Measurements from ENCODE around the gene OSM.

The OSM gene

GRCh38 chr22:30286331-30286730 is 19.7 kb upstream of the OSM start (continued):
- no peak for TF ChIP-seq CTCF (tag by site-specific recombination; IDR thresholded peaks at IDR 0.05)
- no peak for TF ChIP-seq ZNF776 (tag by site-specific recombination; IDR thresholded peaks at IDR 0.05; ENCODE audit: borderline replicate concordance)
- TF ChIP-seq ZNF623 (tag by site-specific recombination; IDR thresholded peaks at IDR 0.05), result no peak
- TF ChIP-seq HIC1 (tag by site-specific recombination; IDR thresholded peaks at IDR 0.05), result no peak
- TF ChIP-seq INSM2 (tag by site-specific recombination; IDR thresholded peaks at IDR 0.05), result no peak
- TF ChIP-seq KLF16 (tag by site-specific recombination; IDR thresholded peaks at IDR 0.05), result no peak
- TF ChIP-seq ZNF518A (tag by site-specific recombination; conservative IDR thresholded peaks at IDR 0.05; ENCODE audit: low read depth), result no peak

GRCh38 chr22:30285846-30286200 is 19.2 kb upstream of the OSM start:
- H3K27ac ChIP-seq (ENCODE audit: extremely low read depth, low read depth, low read length), result no peak overlapping the region
- CTCF ChIA-PET, result interaction anchor here (0.5 to 4.0 kb wide), 16 partner anchors 8 to 650 kb away, joined by 3 to 54 read pairs (median 5); no protein-coding TSS in a partner anchor
- no peak overlapping the region for H3K4me3 ChIP-seq (ENCODE audit: low read depth, low read length)
- no peaks in the 10 kb centered on the region for H3K9me3 ChIP-seq (ENCODE audit: control insufficient read depth, insufficient read depth, low read depth, low read length)
- POLR2A ChIA-PET, result no interaction called here
- H3K36me3 ChIP-seq (ENCODE audit: control insufficient read depth in 2 of 2, insufficient read depth in 1 of 2, low read length in 2 of 2), result peaks cover 0 to 17% of the 10 kb centered on the region in 2 experiments; a peak in 1 of 3 replicates
- no peaks in the 10 kb centered on the region; the same call in 1 of the 2 replicates for H3K4me1 ChIP-seq (ENCODE audit: control insufficient read depth, insufficient read depth, low read length)
- TF ChIP-seq GLIS2 (tag by site-specific recombination; IDR thresholded peaks at IDR 0.05) (no peak), ZNF112 (tag by site-specific recombination; IDR thresholded peaks at IDR 0.05) (no peak), ZNF549 (tag by site-specific recombination; IDR thresholded peaks at IDR 0.05) (no peak), ZNF155 (tag by site-specific recombination; IDR thresholded peaks at IDR 0.05) (no peak), ZNF23 (tag by site-specific recombination; IDR thresholded peaks at IDR 0.05; ENCODE audit: borderline replicate concordance) (no peak), SP3 (tag by site-specific recombination; IDR thresholded peaks at IDR 0.05) (no peak), REST (tag by site-specific recombination; IDR thresholded peaks at IDR 0.05) (no peak), ZNF555 (tag by site-specific recombination; conservative IDR thresholded peaks at IDR 0.05) (no peak), ZNF677 (tag by site-specific recombination; IDR thresholded peaks at IDR 0.05) (no peak), ZNF596 (tag by site-specific recombination; IDR thresholded peaks at IDR 0.05) (no peak), BCL6B (tag by site-specific recombination; IDR thresholded peaks at IDR 0.05) (no peak), ZNF571 (tag by site-specific recombination; IDR thresholded peaks at IDR 0.05) (no peak), ZNF473 (tag by site-specific recombination; IDR thresholded peaks at IDR 0.05) (no peak), ZSCAN16 (tag by site-specific recombination; IDR thresholded peaks at IDR 0.05) (no peak), ZNF157 (tag by site-specific recombination; IDR thresholded peaks at IDR 0.05) (no peak)
